GM19328 (cell line): ENCODE results near the gene VAMP3.

Source experiments
- ATAC-seq: cut with Tn5 transposase; IDR thresholded peaks from one replicate; pipeline ENCODE4 v1.9.1; 2021; ENCODE audit warnings: mild to moderate bottlenecking, moderate library complexity; ENCODE audit not compliant: unreplicated experiment

The VAMP3 gene

DNA sequence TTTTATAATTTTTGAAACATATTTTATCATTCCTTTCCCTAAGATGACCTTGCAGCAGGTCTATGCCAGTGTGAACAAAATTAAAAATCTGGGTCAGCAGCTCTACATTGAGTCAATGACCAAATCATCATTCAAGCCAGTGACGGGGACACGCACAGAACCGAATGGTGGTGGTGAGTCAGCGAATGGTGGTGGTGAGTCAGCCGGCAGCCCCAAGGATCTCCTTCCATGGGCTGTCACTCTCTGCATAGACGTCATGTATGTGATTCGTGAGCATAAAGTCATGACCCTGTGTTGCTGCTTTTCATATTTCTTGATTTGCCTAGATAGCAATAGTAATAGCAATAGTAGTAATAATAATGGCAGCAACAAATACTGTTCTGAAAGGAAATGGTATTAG lies 39.3 kb downstream of the VAMP3 start:
- ATAC-seq = no peak

DNA sequence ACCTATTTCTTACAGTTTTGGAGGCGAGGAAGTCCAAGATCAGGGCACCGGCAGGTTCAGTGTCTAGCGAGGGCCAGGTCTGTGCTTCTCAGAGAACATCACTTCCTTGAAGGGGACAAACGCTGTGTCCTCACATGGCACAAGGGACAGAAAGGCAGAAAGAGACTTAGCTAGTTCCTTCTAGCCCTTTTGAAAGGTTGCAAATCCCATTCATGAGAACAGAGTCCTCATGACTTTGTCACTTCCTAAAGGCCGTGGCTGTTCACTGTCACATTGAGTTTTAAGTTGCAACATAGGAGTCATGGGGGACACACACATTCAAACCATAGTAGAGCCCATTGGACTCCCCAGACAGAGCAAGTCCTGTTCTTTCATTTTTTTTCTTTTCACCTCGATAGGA lies 40.4 kb downstream of the VAMP3 start:
- ATAC-seq = no peak

DNA sequence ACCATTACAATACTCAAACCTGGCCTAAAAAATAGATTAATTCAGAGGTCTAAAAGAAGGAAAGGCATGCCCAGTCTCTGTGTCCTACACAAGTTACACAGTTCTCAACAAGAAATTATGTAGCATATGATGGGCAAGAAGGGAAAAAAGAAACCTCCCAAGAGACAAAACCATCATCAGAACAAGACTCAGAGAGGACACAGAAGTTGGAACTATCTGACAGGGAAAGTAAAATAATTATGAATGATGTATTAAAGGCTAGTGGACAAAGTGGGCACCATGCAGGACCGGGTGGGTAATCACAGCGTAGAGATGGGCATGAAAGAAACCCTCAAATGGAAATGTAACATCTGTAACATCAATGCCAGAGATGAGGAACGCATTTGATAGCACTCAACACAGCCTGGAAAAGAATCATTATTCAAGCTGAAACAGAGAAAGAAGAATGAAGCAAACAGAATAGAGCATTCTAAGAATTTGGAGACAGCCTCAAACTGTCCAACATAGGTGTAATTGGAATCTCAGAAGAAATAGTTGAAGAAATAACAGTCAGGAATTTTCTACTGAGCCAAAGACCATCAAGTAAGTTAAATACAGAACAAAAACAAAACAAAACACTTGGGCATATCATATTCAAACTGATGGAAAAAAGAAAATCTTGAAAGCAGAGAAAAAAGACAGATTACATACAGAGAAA lies 42.7 kb downstream of the VAMP3 start:
- ATAC-seq = no peak

DNA sequence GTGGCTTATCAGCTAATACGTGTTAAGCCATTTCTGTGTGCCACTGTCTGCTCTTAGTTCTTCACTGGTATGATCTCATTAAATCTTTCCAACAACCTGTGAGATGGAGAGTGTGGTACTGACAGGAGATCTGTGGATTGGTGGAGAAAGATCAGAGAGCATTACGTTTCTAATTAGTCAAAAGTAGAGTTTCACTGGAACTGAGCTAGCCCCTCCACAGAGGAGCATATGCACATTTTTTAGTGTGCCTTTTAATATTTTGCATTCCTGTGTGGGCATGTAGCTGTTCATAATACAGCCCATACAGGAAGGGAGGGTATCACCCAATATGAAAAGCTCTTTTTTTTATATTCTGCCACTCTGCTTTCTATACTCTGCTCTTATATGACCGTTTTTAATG lies 50.2 kb downstream of the VAMP3 start:
- ATAC-seq = no peak

DNA sequence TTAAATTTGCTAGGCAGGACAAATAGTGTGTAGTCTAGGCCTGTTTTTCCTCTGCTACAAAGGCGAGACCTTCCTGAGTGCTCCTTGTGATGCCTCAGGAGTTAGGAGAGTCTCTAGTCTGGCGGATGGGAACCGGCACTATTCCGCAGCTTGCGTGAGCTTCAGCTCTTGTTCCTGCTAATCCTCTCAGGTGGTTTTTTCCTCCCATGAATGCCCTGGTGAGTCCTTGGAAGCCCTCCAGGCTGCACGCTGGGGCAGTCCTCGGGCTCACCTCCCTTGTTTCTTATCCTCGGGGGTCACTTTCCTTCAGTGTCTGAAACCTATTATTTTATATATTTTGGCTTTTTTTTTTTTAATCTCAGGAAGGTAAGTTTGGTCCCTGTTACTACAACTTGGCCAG lies 53.6 kb downstream of the VAMP3 start:
- ATAC-seq = no peak

DNA sequence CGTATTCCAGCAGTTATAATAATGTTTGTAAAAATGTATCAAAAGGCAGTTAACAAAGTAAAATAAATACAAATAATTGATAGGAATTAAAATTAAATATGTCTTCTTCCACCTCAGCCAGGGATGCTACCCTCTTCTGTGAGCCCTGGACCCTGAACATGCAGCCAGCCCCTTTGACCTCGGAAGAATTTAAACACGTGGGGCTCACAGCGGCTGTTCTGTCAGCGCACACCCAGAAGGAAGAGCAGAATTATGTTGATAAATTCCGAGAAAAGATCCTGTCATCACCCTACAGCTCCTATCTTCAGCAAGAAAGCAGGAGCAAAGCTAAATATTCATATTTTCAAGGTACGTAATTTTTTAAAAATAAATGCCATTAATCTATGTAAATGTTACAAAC lies 55.3 kb downstream of the VAMP3 start:
- ATAC-seq = no peak

DNA sequence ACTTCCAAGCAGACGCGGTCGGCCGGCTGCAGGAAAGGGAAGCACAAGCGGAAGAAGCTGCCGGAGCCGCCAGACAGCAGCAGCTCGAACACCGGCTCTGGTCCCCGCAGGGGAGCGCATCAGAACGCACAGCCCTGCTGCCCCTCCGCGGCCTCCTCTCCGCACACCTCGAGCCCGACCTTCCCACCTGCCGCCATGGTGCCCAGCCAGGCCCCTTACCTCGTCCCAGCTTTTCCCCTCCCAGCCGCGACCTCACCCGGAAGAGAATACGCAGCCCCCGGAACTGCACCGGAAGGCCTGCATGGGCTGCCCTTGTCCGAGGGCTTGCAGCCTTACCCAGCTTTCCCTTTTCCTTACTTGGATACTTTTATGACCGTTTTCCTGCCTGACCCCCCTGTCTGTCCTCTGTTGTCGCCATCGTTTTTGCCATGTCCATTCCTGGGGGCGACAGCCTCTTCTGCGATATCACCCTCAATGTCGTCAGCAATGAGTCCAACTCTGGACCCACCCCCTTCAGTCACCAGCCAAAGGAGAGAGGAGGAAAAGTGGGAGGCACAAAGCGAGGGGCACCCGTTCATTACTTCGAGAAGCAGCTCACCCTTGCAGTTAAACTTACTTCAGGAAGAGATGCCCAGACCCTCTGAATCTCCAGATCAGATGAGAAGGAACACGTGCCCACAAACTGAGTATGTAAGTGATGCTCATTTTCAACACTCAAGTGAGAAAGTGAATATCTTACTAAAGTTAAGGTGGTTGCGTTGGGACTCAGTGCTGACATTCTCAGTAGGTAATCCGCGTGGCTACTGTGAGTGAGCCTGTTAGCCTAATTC lies 56.2 kb downstream of the VAMP3 start:
- no peak for ATAC-seq
